GDM1 (cell line): Measurements from ENCODE around the gene SGMS1.
"Not testable (repeated sequence)": the region's sequence is repeated elsewhere in the genome, so short reads cannot be mapped to it uniquely, and the experiment has no call there.

Experiments used
- DNase-seq: peaks from one replicate; lab custom pipeline; 2025; lab: John Stamatoyannopoulos, UW

Gene SGMS1

DNA sequence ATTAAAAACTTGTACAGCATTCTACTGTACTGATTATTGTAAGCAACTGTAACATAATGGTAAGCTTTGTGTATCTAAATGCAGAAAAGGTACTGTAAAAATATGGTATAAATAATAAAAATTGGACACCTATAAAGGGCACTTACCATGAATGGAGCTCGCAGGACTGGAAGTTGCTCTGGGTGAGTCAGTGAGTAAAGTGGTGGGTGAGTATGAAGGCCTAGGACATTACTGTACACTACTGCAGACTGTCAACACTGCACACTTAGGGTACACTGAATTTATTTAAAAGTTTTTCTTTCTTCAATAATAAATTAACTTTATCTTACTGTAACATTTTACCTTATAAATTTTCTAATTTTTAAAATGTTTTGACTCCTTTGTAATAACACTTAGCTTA, 253.8 kb downstream of the SGMS1 start:
- no peak for DNase-seq

DNA sequence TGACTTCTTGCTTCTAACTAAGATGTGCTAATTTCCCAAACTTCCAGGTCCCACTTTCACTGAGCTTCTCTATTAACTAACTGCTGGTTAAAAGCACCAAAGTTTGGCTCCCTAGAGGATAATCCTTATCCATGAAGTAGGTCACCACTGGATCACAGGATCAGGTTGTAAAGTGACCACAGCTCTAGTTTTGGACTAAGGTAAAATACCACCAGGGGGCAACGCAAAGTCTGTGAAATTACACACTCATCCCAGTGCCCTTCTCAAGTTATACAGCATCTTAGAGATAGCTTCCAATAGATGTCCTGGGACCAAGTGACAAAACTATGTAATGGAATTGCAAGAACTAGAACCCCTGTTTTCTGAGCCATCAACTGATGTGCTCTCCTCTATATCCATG, 256.0 kb downstream of the SGMS1 start:
- DNase-seq, result no peak

DNA sequence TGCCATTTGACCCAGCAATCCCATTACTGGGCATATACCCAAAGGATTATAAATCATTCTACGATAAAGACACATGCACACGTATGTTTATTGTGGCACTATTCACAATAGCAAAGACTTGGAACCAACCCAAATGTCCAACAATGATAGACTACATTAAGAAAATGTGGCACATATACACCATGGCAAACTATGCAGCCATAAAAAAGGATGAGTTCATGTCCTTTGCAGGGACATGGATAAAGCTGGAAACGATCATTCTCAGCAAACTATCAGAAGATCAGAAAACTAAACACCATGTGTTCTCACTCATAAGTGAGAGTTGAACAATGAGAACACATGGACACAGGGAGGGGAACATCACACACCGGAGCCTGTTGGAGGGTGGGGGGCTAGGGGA, 257.3 kb downstream of the SGMS1 start:
- not testable (repeated sequence) for DNase-seq

DNA sequence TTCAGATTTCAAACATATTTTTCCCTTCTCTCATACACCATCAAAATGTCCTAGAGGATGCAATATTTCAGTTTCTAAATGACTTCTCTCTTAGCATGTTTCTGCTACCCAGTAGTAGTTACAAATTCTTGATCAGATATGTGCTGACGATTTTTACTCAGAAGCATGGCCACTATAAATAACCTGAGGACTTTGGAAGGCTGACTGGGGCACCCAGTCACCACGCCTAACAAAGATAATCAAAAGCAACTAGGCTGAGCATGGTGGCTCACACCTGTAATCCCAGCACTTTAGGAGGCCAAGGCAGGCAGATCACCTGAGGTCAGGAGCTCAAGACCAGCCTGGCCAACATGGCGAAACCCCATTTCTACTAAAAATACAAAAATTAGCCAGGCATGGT, 259.0 kb downstream of the SGMS1 start:
- not testable (repeated sequence) for DNase-seq

DNA sequence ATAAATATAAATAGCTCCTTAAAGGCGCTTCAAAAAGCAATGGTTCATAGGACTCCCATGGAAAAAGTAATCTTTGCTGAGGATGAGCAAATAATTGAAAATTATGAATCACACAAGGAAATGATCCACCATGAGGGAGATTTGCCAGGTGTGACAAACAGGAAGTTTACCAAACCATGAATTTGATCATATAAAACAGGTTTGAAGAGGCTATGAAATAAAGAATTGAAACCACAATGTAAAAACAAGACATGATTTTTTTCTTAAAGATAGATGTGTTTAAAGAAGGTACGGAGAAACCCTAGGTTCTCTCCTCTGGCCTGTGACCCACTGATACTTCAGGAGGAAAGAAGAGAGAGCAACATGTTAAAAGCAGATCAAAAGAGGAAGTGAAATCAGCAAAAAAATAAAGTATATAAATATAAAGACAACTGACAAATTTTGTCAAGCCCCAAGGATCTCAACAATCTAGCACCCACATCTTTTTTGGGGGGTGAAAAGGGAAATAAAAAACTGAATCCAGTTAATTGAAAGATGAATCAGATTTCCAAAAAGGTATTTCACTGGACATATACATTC, 261.1 kb downstream of the SGMS1 start:
- DNase-seq, result no peak

DNA sequence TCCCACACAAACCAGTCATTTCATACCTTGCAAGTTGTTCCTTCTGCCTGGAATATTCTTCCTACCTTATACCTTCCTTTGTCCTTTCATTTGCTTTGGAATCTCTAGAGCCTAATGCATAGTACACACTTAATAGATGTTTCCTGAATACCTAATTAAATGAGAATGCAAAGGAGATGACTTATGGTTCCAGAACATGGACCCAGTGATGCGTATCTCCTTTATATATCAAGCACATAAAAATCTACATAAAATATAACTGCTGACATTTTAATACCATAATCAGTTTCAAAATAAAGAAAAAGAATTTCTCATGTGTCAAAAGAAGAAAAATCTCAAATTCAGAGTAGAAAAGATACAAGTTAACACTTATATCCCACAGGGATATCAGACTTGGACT, 261.8 kb downstream of the SGMS1 start:
- no peak for DNase-seq

DNA sequence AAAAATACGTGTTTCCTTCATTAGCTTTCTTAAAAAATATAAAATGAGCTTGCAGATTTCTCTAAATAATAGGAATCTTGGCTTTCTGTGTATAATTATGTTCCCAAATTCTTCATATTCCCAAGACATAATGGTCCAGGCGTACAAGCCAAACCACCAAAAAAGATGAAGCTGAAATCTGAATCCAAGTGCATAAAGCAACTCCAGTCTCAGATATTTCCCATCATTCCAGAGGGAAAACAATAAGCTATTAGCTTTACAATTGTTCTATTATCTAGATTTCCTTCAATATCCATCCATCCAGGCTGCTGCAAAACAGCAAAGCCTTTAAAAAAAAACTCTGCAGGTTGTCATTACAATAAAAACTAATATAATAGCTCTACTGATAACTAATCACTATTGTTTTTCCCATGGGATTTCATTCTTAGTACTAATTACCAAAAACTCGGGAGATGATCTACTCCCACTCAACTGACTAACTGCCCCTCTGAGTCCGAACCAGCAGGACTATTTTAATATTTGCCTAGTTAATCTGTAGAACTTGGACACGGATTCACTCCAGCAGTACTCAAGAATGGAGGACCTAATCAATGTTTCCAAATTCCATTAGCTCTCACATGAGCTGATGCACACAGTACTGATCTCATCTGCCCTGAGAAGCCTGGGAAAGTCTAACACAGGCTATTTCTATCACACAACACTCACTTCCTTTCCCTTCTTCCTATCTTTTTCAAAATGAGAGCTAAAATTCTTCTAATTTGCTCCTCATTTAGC, 263.5 kb downstream of the SGMS1 start:
- DNase-seq, result no peak

DNA sequence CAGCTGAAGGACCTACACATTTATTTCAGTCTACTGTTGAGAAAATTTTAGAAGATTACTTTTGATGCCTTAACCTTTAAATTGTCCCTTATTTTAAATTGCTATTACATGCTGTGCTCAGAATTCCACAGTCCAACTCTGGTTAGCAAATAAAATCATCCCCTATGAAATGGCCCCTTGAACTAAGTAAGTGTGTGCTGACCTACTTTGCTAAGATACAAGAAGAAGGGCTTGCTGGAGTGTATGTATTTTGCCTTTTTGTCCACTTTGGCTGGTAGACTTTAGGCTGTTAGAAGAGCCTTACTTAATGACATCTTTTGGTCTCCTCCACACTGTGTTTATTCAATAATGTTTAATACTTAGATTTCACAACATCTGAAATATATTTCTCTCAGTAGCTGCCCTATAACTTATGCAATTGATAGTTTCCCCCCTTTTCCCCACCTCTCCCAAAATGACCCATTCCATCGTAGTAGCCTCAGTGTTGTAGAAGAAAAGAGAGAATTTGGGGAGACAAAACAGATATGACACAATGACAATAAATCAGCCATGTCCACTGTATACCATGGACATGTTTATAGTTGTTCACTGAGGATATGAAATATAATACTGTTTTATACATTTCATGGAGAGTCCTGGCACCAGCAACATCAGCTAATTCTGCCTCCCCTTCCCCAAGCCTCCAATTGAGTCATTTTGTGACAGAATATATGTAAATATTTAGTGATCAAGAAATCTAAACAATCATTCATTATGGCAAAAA, 264.6 kb downstream of the SGMS1 start:
- no peak for DNase-seq

DNA sequence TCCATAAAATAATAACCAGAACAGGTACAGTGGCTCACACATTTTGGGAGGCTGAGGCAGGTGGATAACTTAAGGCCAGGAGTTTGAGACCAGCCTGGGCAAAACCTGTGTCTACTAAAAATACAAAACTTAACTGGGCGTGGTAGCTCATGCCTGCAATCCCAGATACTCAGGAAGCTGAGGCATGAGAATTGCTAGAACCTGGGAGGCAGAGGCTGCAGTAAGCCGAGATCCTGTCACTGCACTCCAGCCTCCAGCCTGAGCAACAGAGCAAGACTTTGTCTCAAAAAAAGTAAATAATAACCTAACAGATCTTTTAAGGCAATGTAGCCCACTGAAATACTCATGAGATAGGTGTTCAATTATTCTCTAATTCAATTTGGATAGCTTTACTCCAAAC, 265.3 kb downstream of the SGMS1 start:
- DNase-seq, result no peak

DNA sequence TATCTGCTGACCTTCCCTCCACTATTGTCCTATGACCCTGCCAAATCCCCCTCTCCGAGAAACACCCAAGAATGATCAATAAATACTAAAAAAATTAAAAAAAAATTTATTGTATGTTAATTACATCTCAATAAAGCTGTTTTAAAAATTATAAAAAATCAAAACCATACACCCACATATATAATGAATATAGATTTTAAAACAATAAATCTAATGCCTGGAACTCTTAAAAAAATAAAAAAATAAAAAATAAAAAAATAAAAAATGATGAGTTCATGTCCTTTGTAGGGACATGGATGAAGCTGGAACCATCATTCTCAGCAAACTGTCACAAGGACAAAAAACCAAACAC, 267.3 kb downstream of the SGMS1 start:
- not testable (repeated sequence) for DNase-seq

DNA sequence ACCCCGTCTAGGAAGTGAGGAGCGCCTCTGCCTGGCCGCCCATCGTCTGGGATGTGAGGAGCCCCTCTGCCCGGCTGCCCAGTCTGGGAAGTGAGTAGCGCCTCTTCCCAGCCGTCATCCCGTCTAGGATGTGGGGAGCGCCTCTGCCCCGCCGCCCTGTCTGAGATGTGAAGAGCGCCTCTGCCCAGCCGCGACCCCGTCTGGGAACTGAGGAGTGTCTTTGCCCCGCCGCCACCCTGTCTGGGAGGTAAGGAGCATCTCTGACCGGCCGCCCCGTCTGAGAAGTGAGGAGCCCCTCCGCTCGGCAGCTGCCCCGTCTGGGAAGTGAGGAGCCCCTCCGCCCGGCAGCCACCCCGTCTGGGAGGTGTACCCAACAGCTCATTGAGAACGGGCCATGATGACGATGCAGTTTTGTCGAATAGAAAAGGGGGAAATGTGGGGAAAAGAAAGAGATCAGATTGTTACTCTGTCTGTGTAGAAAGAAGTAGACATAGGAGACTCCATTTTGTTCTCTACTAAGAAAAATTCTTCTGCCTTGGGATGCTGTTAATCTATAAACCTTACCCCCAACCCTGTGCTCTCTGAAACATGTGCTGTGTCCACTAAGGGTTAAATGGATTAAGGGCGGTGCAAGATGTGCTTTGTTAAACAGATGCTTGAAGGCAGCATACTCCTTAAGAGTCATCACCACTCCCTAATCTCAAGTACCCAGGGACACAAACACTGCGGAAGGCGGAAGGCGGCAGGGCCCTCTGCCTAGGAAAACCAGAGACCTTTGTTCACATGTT, 267.9 kb downstream of the SGMS1 start:
- DNase-seq, result not testable (repeated sequence)

DNA sequence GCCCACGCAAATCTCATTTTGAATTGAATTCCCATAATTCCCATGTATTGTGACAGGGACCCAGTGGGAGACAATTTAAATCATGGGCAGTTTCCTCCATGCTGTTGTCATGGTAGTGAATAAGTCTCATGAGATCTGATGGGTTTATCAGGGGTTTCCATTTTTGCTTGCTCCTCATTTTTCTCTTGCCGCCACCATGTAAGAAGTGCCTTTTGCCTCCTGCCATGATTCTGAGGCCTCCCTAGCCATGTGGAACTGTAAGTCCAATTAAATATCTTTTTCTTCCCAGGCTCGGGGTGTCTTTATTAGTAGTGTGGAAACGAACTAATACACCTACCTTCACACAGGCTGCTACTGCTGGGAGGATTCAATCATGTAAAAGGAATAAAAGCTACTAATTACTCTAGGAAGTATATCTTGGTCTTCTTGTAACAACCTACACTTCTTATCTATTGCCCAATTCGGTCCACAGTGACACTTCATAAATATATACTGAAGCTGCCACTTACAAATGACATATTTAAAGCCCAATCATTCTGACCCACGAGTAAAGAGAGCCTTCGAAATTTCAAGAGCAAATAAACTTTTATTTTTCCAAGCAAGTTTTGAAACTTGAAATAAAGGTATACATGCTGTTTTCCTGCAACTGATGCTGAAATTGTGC, 272.1 kb downstream of the SGMS1 start:
- DNase-seq, result no peak

DNA sequence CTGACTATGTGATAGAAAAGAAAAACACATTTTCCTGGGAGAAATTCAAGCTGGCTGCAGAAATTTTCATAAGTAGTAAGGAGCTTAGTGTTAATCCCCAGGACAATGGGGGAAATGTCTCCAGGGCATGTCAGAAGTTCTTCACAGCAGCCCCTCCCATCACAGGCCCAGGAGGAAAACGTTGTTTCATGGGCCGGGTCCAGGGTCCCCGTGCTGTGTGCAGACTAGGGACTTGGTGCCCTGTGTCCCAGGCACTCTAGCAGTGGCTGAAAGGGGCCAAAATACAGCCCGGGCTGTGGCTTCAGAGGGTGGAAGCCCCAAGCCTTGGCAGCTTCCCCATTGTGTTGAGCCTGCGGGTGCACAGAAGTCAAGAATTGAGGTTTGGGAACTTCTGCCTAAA, 273.4 kb downstream of the SGMS1 start:
- no peak for DNase-seq

DNA sequence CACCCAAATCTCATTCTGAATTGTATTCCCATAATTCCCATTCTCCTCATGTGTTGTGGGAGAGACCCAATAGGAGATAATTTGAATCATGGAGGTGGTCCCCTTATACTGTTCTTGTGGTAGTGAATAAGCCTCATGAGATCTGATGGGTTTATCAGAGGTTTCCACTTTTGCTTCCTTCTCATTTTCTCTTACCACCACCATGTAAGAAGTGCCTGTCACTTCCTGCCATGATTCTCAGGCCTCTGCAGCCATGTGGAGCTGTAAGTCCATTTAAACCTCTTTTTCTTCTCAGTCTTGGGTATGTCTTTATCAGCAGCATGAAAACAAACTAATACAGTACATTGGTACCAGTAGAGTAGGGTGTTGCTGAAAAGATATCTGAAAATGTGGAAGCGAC, 274.2 kb downstream of the SGMS1 start:
- DNase-seq, result no peak

DNA sequence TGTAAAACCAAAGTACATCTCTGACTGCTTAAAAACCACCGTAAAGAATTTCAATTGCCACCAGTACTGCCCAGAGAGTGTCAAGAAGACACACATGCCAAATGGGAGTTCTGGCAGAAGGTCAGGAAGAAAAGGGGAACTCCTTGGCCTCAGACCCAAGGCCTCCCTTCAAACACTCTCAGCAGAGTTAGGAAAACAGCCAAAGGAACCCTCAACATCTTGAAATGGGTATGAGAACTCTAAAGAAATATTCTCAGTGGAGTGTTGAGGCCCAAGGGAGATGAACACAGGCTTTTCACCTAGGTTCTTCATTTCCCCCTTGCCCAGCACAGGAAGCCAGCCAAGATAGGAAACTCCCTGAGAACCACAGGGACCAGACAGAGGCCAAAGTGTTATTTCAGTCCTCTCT, 276.4 kb downstream of the SGMS1 start:
- no peak for DNase-seq

DNA sequence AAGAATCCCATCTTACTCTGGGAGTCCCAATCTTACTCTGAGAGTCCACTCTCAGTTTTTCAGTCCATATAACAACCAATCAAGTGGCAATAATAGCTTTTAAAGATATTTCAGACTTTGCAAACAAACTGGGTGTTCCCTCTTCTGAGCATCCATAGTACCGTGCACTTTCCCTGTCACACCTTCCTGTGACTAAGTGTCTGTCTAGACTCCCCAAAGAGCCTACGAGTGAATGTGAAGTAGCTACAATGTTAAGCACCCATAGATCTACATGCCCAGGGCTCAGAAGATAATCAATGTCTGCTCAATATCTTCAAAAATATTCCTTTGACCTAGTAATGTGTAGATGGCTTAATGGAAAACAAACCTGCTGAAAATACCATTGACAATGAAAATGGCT, 276.8 kb downstream of the SGMS1 start:
- DNase-seq, result no peak

DNA sequence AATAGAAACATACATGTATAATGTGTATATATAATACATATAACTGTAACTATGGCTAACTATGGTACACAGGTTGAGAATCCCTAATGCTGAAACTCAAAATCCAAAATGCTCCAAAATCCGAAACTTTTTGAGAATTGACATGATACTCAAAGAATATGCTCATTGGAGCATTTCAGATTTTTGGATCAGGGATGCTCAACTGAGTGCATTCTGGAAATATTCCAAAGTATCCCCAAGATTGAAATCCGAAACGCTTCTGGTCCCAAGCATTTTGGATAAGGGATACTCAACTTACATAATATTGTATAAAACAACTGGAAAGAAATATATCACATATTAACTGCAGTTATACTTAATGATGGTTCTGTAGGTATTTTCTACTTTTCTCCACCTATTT, 278.2 kb downstream of the SGMS1 start:
- no peak for DNase-seq

DNA sequence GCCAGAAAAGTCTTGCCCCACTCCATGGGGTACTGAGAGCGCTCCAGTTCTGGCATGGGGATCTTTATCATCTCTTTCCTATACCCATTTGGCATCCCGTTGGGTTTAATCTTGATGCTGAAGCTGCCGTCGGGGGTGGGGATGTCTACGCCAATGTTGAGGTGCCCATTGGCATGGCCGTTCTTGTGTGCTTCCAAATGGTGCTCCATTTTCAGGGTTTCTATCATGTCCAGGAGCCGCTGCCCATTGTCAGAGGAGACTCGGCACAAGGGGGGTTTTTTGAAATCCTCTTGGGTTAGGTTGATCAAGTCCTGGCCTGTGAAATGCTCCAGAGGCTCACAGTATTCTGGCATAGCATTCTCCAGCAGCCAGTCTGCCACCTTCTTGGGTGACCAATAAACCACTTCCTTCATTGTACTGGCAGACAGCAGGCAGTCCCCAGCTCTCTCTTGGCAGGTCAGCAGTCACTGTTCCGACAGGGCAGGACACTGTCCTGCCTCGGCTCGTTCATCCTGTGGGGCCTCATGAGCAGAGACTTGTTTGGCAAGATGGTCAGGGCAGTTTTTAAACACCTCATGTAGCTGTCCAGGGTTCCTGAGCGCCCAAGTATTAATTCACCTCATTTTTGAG, 279.9 kb downstream of the SGMS1 start:
- no peak for DNase-seq

DNA sequence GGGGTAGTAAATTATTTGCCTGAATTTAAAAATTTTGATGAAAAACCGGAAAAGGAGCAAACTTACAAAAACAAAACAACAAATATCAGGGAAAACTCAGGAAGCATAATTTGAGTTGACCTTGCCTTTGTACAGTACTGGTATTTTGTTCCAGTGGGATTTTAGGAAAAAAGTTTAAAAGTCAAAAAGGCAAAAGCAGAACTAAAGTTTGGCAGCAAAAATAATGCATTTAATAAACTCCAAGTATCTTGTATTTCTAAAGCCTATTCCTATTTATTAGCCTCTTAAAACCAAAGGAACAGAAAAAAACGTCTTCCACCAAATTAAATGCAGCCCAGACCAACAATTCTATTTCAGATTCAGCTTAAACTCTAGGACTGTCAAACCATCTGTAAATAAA, 281.8 kb downstream of the SGMS1 start:
- DNase-seq, result no peak

DNA sequence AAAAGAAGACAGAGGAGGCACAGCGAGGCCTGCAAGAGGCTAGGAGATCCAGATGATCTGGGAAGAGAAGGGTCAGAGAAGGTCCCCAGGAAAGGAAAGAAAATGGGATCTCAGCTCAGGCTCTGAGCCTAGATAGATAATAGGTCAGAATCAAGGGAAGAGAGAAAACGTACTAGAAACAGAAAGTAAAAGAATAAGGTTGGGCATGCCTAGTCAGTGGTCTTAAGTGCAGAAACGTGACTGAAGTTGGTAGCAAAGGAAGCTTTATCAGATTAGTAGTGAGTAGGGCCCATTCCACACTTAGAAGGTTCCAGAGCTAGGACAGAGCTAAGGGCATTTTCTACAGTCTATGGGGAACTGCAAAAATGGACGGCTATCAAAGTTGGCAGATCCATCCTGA, 287.6 kb downstream of the SGMS1 start:
- DNase-seq, result no peak

DNA sequence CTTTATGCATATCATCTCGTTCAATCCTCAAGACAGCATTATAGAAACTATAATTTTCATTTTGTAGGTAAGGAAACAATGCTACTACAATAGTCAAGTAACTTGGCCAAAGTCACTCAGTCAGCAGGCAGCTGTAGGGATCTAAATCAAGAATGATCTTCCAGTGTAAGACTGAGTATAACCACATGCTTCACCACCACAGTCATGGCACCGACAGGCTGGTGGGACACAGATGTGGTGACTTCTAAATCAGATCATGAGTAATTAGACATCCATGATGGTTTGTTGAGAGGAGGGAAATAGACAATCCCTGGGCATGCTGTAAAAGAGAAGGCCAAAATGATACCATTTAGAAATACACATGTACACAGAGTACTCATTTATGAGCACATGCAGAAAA, 288.4 kb downstream of the SGMS1 start:
- DNase-seq, result no peak

DNA sequence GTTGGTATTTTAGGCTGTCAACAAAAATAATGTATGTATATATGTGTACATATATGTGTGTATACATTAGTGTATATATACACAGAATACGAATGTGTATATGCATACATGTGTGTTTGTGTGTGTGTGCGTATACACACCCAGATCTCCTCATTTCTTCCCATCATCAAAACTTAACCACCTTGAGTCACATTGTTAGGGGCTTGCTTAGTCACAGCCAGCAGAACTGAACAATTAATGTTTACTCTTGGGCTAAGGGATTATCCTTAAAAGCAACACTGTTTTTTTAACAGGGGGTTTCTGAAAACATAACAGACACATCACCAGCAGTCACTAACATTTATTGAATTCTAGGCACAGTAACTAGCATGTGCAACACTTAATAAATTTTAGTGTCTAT, 289.5 kb downstream of the SGMS1 start:
- DNase-seq, result no peak
